ENCODE results near the gene ERLEC1.

DNA sequence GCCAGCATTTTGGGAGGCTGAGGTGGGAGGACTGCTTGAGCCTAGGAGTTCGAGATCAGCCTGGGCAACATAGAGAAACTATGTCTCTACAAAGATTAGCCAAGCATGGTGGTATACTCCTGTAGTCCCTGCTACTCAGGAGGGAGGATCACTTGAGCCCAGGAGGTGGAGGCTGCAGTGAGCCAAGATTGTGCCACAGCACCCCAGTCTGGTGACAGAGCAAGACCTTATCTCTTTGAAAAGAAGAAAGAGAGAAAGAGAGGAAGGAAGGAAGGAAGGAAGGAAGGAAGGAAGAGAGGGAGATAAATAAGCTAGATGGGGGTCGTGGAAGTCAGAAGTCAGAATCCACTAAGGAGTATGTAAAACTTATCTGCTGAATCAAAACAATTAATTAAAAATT is 56.8 kb downstream of the ERLEC1 start:
- TF ChIP-seq, protein P1, sequence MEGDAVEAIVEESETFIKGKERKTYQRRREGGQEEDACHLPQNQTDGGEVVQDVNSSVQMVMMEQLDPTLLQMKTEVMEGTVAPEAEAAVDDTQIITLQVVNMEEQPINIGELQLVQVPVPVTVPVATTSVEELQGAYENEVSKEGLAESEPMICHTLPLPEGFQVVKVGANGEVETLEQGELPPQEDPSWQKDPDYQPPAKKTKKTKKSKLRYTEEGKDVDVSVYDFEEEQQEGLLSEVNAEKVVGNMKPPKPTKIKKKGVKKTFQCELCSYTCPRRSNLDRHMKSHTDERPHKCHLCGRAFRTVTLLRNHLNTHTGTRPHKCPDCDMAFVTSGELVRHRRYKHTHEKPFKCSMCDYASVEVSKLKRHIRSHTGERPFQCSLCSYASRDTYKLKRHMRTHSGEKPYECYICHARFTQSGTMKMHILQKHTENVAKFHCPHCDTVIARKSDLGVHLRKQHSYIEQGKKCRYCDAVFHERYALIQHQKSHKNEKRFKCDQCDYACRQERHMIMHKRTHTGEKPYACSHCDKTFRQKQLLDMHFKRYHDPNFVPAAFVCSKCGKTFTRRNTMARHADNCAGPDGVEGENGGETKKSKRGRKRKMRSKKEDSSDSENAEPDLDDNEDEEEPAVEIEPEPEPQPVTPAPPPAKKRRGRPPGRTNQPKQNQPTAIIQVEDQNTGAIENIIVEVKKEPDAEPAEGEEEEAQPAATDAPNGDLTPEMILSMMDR (IDR thresholded peaks at IDR 0.05; ENCODE audit: low read length): no peak
- TF ChIP-seq EZH2 (IDR thresholded peaks at IDR 0.05; ENCODE audit: borderline replicate concordance, low read length): no peak

Data from OCI-LY1 (cell line).